H1 (cell line): ENCODE results near the gene EVA1C. TPM values are rescaled to one million over a fixed set of nuclear protein-coding genes. Genes with fewer than 3 reads are reported as not detected.

Experiments used
- ASH2L ChIP-seq: fragments of 200-600, 300-600 bp; sonication (generic); IDR thresholded peaks from one replicate; pipeline ENCODE4 v1.7.1; 2017; ENCODE audit warnings: low read length
- ATF3 ChIP-seq: IDR thresholded peaks from 2 replicates; pipeline ENCODE4 v1.6.1; 2011; ENCODE audit warnings: low read depth, mild to moderate bottlenecking, low read length; ENCODE audit not compliant: insufficient read depth
- CHD7 ChIP-seq: fragments of 300-600 bp; sonication (generic); IDR thresholded peaks from 2 replicates; pipeline ENCODE4 v1.7.1; 2012; ENCODE audit warnings: low read length, moderate library complexity, mild to moderate bottlenecking, inconsistent platforms; ENCODE audit not compliant: insufficient replicate concordance
- EP300 ChIP-seq, 2 experiments: IDR thresholded peaks; 1 replicate in 1 of 2; 2 replicates in 1 of 2; pipeline ENCODE4 v1.6.1; 2011 to 2012; ENCODE audit warnings: low read depth in 2 of 2, low read length in 2 of 2, mild to moderate bottlenecking in 2 of 2, borderline replicate concordance in 1 of 2, inconsistent platforms in 1 of 2, moderate library complexity in 1 of 2
- HDAC2 ChIP-seq, 2 experiments: fragments of 300-600 bp in 1 of 2; sonication (generic) in 1 of 2; IDR thresholded peaks; 2 replicates each; pipeline ENCODE4 v1.6.1; 2011 to 2012; ENCODE audit warnings: low read depth in 2 of 2, low read length in 2 of 2, mild to moderate bottlenecking in 2 of 2, moderate library complexity in 2 of 2, borderline replicate concordance in 1 of 2, inconsistent platforms in 1 of 2
- HDAC6 ChIP-seq: IDR thresholded peaks from one replicate; pipeline ENCODE4 v1.7.1; 2012; ENCODE audit warnings: low read depth, mild to moderate bottlenecking, inconsistent platforms, low read length, moderate library complexity
- NANOG ChIP-seq: IDR thresholded peaks from 2 replicates; pipeline ENCODE4 v1.6.1; 2011; ENCODE audit warnings: low read length, low read depth, mild to moderate bottlenecking, inconsistent platforms; ENCODE audit not compliant: insufficient read depth, poor library complexity, severe bottlenecking
- USF2 ChIP-seq: IDR thresholded peaks from 2 replicates; pipeline ENCODE4 v1.6.1; 2011; ENCODE audit warnings: low read length, improper control_type of control experiment
- polyA plus RNA-seq, 7 experiments: library from polyadenylated mRNA; depleted of rRNA in 3 of 7; stranded (reverse) in 5 of 7; unstranded in 2 of 7; fragments of >200 nt in 5 of 7; fragments of 200-250 nt in 2 of 7; gene quantifications; 1 replicate in 5 of 7; 2 replicates in 1 of 7; 4 replicates in 1 of 7; pipeline versions ENCODE4 v1.2.1 to v1.2.3, GENCODE V29; 2011 to 2013; ENCODE audit warnings: missing spikeins in 2 of 7, mixed read lengths in 2 of 7
- total RNA-seq: library from RNA; stranded (reverse); fragmentation: NEBNext Ultra II Directional; extraction: Animal tissue kit (Norgen Biotek cat#: 25700); gene quantifications from 2 replicates; pipeline ENCODE4 v1.2.1, GENCODE V29; 2021

EVA1C gene
- total and polyA plus RNA-seq, 2 of the 8 experiments (the other 6 are each of a cell fraction or from before 2014, with no cell fraction given) = 2.6 to 3.6 TPM

GRCh38 chr21:32447224-32447623 lies 34.7 kb downstream of the EVA1C start (continued):
- TF ChIP-seq CHD7 (no peak), EP300 (IDR thresholded peaks at IDR 0.05; ENCODE audit: borderline replicate concordance in 1 of 2, low read depth in 2 of 2, low read length in 2 of 2) (no peak), USF2 (no peak), HDAC6 (no peak), HDAC2 (IDR thresholded peaks at IDR 0.05; ENCODE audit: borderline replicate concordance in 1 of 2, low read depth in 2 of 2, low read length in 2 of 2) (no peak), ATF3 (no peak), ASH2L (no peak), NANOG (no peak)
